Endometrial microvascular endothelial cells (primary cell): ENCODE data around the gene PTPRR. TPM values are rescaled to one million over a fixed set of nuclear protein-coding genes. Genes with fewer than 3 reads are reported as not detected.

Experiments used
- in situ Hi-C: cut with HindIII; loops from 2 replicates; pipeline ENCODE4 v1.10.0; 2017; ENCODE audit warnings: low sequenced_read_pairs, low pct_unique_long_range_greater_than_20kb; ENCODE audit errors: inconsistent ontology term
- total RNA-seq: library from RNA; depleted of rRNA; stranded (reverse); fragments of >200 nt; gene quantifications from one replicate; pipeline ENCODE4 v1.2.3, GENCODE V29; 2015; ENCODE audit errors: inconsistent ontology term

Gene PTPRR
- total RNA-seq, 1 donor from 2014 or later = 0.74 TPM

DNA sequence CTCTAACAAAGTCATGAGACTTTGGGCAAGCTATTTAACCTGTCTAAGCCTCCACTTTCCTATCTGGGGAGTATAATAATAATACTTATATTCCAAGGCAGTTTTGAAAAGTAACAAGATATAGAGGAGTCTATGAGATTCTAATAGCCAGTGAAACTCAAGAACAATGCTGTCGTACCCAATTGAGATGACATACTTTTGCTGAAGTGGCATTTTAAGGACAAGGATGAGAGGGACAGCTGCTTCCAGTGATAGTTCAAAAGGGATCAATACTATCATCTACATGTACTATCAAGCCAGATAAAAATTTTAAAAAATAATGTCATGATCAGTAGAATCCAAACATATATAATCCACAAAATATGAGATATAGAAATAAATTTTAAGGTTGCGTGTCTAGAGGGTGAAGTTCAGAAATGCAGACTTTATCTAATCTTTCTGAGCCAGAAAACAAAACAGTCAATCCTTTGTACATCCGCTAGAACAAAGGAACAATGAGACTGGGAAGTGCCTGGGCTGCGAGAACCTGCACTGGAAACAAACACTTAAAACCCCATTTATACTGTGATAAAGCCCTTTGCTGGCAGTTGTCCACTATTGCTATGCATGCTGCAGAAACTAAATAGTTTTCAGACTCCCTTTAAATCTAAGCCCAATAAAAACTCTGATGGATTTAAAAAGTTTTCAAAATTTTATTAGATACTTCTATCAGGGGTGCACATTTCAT, 321.9 kb downstream of the PTPRR start:
- in situ Hi-C loops = no loop called here

- in situ Hi-C loops = no loop called here
Measured at GRCh38 chr12:70592664-70593063, 327.9 kb downstream of the PTPRR start.

GRCh38 chr12:70590549-70591226, 329.9 kb downstream of the PTPRR start:
- in situ Hi-C loops = no loop called here

- in situ Hi-C loops = no loop called here
Measured at GRCh38 chr12:70590051-70590450, 330.5 kb downstream of the PTPRR start.

Other genes starting within 250 kb of the PTPRR start
- not detected for gene TSPAN8, start 237.3 kb upstream of the PTPRR start, total RNA-seq